ENCODE measurements around the gene WASHC2C.
A peak's percentile ranks its signal among the peaks of the same experiment; 100 is the strongest.
"Not testable (repeated sequence)": the region's sequence is repeated elsewhere in the genome, so short reads cannot be mapped to it uniquely, and the experiment has no call there.

WASHC2C gene

DNA sequence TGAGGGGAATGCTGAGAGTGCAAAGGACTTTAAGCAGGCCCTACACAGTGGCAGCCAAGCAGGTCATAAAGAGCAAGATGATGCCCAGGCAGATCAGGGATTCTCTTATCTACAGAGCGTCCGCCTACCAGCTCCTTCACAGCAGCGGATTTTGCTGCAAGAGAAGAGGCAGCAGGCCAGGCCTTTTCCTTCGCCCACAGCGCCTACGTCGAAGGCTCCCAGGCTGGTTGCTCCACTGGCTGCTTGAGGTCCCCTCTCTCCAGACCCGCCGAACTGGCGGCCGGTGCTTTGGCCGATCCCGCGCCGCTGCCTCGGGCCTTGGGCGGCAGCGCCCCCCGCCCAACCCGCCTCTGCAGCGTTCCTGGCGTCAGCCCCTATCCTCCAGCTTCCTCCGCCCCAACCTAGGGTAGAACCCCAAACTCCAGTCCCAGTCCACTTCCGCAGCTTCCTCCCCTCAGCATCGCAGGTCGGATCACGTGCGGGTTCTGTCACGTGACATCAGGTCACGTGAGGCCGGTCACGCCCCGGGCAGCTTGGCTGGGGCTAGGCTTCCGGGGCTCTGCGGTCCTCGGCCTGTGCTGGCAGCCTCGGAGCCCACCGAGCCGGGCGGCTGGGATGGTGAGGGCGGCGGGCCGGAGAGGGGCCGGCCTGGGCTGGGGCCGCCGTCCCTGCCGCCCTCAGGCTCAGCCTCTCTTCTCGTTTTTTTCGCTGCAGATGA is at the start of gene WASHC2C:
WASHC2C (plus strand) TSS at position 564 of the 718 bp plus-strand sequence; CDS start at position 616, 52 bp downstream.
- not testable (repeated sequence) for H3K36me3 ChIP-seq
- peaks cover 7 to 15% of the 10 kb centered on the region in 2 experiments for H3K4me1 ChIP-seq (ENCODE audit: control insufficient read depth in 1 of 2, insufficient read depth in 1 of 2, low read depth in 1 of 2, low read length in 1 of 2)
- TF ChIP-seq CTCF (IDR thresholded peaks at IDR 0.05) = peak; percentile 28

GRCh38 chr10:45678467-45678866 is 48.6 kb upstream of the WASHC2C start:
- not testable (repeated sequence) for H3K9me3 ChIP-seq; H3K4me3 ChIP-seq (ENCODE audit: low read depth in 1 of 2, low read length in 1 of 2); H3K4me1 ChIP-seq (ENCODE audit: control insufficient read depth in 1 of 2, insufficient read depth in 1 of 2, low read depth in 1 of 2, low read length in 1 of 2); H3K36me3 ChIP-seq; H3K27ac ChIP-seq; H3K27me3 ChIP-seq

More for the DNA sequence above, at the start of gene WASHC2C:
- Histone ChIP-seq H3K27ac (peak within 1 kb of the TSS; percentile 92), H3K4me3 (ENCODE audit: low read depth in 1 of 2, low read length in 1 of 2) (peak within 1 kb of the TSS; percentile 70 to 93)
- not testable (repeated sequence) for H3K9me3 ChIP-seq, H3K27me3 ChIP-seq

- not testable (repeated sequence) for H3K27me3 ChIP-seq; H3K27ac ChIP-seq; H3K9me3 ChIP-seq; H3K4me3 ChIP-seq (ENCODE audit: low read depth in 1 of 2, low read length in 1 of 2); H3K36me3 ChIP-seq; H3K4me1 ChIP-seq (ENCODE audit: control insufficient read depth in 1 of 2, insufficient read depth in 1 of 2, low read depth in 1 of 2, low read length in 1 of 2)
Observed at GRCh38 chr10:45710200-45710796, 16.8 kb upstream of the WASHC2C start.

GRCh38 chr10:45711223-45711622 is 15.8 kb upstream of the WASHC2C start:
- H3K27me3 ChIP-seq; H3K4me3 ChIP-seq (ENCODE audit: low read depth in 1 of 2, low read length in 1 of 2); H3K27ac ChIP-seq; H3K36me3 ChIP-seq; H3K9me3 ChIP-seq; H3K4me1 ChIP-seq (ENCODE audit: control insufficient read depth in 1 of 2, insufficient read depth in 1 of 2, low read depth in 1 of 2, low read length in 1 of 2): not testable (repeated sequence)

GRCh38 chr10:45717053-45717452 is 10.0 kb upstream of the WASHC2C start:
- not testable (repeated sequence) for H3K4me3 ChIP-seq (ENCODE audit: low read depth in 1 of 2, low read length in 1 of 2); H3K4me1 ChIP-seq (ENCODE audit: control insufficient read depth in 1 of 2, insufficient read depth in 1 of 2, low read depth in 1 of 2, low read length in 1 of 2); H3K27me3 ChIP-seq; H3K9me3 ChIP-seq; H3K27ac ChIP-seq; H3K36me3 ChIP-seq

- not testable (repeated sequence) for H3K4me3 ChIP-seq (ENCODE audit: low read depth in 1 of 2, low read length in 1 of 2); H3K4me1 ChIP-seq (ENCODE audit: control insufficient read depth in 1 of 2, insufficient read depth in 1 of 2, low read depth in 1 of 2, low read length in 1 of 2); H3K9me3 ChIP-seq; H3K27me3 ChIP-seq; H3K27ac ChIP-seq; H3K36me3 ChIP-seq
Observed at GRCh38 chr10:45717642-45718041, 9.4 kb upstream of the WASHC2C start.

DNA sequence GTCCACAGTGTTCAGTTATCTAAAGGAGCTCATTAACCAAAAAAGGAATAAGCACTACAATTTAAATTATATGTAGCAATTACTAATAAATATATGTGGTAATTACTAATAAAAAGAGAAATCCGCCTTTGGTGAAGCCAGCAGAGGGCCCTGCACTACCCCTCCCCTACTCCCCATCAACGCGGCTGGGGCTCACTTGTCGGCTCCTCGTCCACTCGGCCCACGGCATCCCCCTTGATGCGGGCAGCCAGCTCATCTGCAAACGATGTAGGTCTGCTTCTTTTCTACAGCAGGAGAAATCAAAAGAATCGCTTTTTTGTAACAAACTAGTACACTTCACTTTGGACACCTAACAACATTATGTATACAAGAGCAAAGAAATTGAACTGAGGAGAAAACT is 5.6 kb upstream of the WASHC2C start:
- H3K27ac ChIP-seq; H3K9me3 ChIP-seq; H3K27me3 ChIP-seq; H3K4me3 ChIP-seq (ENCODE audit: low read depth in 1 of 2, low read length in 1 of 2); H3K36me3 ChIP-seq: not testable (repeated sequence)
- peaks cover 3 to 10% of the 10 kb centered on the region in 2 experiments for H3K4me1 ChIP-seq (ENCODE audit: control insufficient read depth in 1 of 2, insufficient read depth in 1 of 2, low read depth in 1 of 2, low read length in 1 of 2)

GRCh38 chr10:45723851-45724250 is 3.2 kb upstream of the WASHC2C start:
- not testable (repeated sequence) for H3K27me3 ChIP-seq; H3K36me3 ChIP-seq; H3K4me3 ChIP-seq (ENCODE audit: low read depth in 1 of 2, low read length in 1 of 2); H3K9me3 ChIP-seq; H3K27ac ChIP-seq
- peaks cover 7 to 15% of the 10 kb centered on the region in 2 experiments for H3K4me1 ChIP-seq (ENCODE audit: control insufficient read depth in 1 of 2, insufficient read depth in 1 of 2, low read depth in 1 of 2, low read length in 1 of 2)

GRCh38 chr10:45727421-45727965 is 427 bp downstream of the WASHC2C start:
- not testable (repeated sequence) for H3K9me3 ChIP-seq, H3K27me3 ChIP-seq
- H3K4me3 ChIP-seq (ENCODE audit: low read depth in 1 of 2, low read length in 1 of 2) = peak overlapping the region; percentile 70 to 93
- peaks cover 7 to 15% of the 10 kb centered on the region in 2 experiments for H3K4me1 ChIP-seq (ENCODE audit: control insufficient read depth in 1 of 2, insufficient read depth in 1 of 2, low read depth in 1 of 2, low read length in 1 of 2)
- peaks cover 12% of the 10 kb centered on the region for H3K36me3 ChIP-seq
- peak overlapping the region; percentile 92 for H3K27ac ChIP-seq

- H3K4me3 ChIP-seq (ENCODE audit: low read depth in 1 of 2, low read length in 1 of 2); H3K27me3 ChIP-seq; H3K27ac ChIP-seq; H3K9me3 ChIP-seq; H3K4me1 ChIP-seq (ENCODE audit: control insufficient read depth in 1 of 2, insufficient read depth in 1 of 2, low read depth in 1 of 2, low read length in 1 of 2): not testable (repeated sequence)
- peaks cover 30% of the 10 kb centered on the region for H3K36me3 ChIP-seq
Observed at GRCh38 chr10:45734449-45734848, 7.4 kb downstream of the WASHC2C start.

- H3K4me3 ChIP-seq (ENCODE audit: low read depth in 1 of 2, low read length in 1 of 2); H3K4me1 ChIP-seq (ENCODE audit: control insufficient read depth in 1 of 2, insufficient read depth in 1 of 2, low read depth in 1 of 2, low read length in 1 of 2); H3K27me3 ChIP-seq; H3K9me3 ChIP-seq; H3K27ac ChIP-seq: not testable (repeated sequence)
- peaks cover 30% of the 10 kb centered on the region for H3K36me3 ChIP-seq
Observed at GRCh38 chr10:45734867-45735266, 7.8 kb downstream of the WASHC2C start.

DNA sequence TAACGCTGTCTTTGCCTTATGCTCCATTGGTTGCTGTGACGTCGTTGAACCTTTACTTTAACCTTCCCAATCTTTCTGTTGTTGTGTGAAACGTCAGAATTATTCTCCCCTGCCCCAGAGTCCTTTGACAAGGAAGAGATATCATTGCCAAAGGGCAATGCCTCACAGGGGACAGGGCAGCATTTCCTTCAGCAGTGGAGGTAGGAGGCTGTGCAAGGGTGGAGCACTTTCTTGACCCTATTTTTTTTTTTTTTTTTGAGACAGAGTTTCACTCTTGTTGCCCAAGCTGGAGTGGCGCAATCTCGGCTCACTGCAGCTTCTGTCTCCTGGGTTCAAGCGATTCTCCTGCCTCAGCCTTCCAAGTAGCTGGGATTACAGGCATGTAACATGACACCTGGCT is 14.5 kb downstream of the WASHC2C start:
- H3K4me1 ChIP-seq (ENCODE audit: control insufficient read depth in 1 of 2, insufficient read depth in 1 of 2, low read depth in 1 of 2, low read length in 1 of 2); H3K27me3 ChIP-seq; H3K4me3 ChIP-seq (ENCODE audit: low read depth in 1 of 2, low read length in 1 of 2); H3K9me3 ChIP-seq: not testable (repeated sequence)
- H3K27ac ChIP-seq = peak overlapping the region; percentile 42
- peaks cover 28% of the 10 kb centered on the region for H3K36me3 ChIP-seq

GRCh38 chr10:45742014-45742413 is 14.9 kb downstream of the WASHC2C start:
- H3K4me3 ChIP-seq (ENCODE audit: low read depth in 1 of 2, low read length in 1 of 2); H3K4me1 ChIP-seq (ENCODE audit: control insufficient read depth in 1 of 2, insufficient read depth in 1 of 2, low read depth in 1 of 2, low read length in 1 of 2); H3K9me3 ChIP-seq; H3K27me3 ChIP-seq; H3K27ac ChIP-seq: not testable (repeated sequence)
- peaks cover 33% of the 10 kb centered on the region for H3K36me3 ChIP-seq
